ENCODE measurements around the gene LDHA.
"Not testable (repeated sequence)": the region's sequence is repeated elsewhere in the genome, so short reads cannot be mapped to it uniquely, and the experiment has no call there.

LDHA gene

DNA sequence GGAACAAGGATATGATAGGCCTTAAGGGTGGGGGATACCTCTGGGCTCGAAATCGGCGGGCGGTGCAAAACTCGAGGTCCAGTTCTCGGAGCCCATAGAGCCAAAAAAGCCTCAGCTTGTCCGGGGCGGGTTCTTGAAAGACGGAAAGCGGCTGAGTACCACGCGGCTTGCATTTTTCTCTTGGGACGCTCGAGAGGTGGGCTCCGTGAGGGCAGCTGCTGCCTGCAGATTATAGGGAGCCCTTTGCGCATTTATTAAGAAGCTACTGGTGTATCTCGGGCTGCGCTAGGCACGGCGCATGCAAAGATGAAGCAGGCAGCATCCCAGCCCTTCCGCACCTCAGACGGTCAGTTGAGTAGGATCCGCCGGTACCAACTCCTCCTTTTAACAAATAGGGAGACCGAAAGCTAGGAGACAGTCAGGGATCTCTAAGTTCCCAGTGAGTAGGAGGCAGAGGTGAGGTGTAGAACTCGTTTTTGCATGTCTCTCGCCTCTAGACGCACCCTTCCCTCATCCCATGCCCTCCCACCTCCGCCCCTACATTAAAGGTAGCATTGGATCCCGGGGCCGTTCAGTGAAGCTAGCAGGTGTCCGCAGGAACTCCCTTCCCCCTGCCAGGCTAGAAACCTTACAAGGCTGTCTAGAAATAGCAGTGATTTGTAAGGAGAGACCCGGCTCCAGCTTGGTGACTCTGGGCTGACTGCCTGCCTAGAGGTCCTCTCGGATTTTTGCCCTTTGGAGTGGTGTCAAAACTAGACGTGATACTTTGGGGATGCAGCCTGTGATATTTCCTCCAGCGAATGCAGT, 768 bp downstream of the LDHA start:
- DNase-seq (ENCODE audit: low spot score) = peak; percentile 4

- peak; percentile 96 for DNase-seq (ENCODE audit: low spot score)
Measured at GRCh38 chr11:18395735-18396504, 1.6 kb downstream of the LDHA start.

DNA sequence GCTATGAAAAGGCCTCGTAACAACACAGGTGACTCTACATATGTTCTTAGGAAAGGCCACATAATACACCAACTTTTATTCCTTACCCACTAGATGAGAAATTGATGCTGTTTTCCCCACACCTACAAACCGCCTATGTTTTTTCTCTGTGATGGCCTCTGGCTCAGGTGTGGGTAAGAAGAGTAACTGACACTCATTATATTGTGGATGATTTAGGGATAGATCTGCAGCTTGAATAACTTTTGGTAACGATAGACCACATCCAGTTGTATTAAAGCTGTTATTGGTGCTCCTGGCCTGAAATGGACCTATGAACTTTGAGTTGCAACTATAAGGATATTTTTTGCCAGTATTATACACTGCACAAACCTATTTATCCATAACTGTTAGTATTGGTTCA, 3.6 kb downstream of the LDHA start:
- DNase-seq (ENCODE audit: low spot score) = no peak

DNA sequence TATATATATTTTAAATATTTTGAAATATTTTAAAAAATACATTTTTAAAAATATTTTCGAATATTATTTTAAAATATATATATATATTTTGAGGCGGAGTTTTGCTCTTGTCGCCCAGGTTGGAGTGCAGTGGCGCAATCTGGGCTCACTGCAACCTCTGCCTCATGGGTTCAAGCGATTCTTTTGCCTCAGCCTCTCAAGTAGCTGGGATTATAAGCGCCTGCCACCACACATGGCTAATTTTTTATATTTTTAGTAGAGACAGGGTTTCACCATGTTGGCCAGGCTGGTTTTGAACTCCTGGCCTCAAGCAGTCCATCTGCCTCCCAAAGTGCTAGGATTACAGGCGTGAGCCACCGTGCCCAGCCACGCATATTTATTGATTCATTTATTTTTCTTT, 6.7 kb downstream of the LDHA start:
- not testable (repeated sequence) for DNase-seq (ENCODE audit: low spot score)

DNA sequence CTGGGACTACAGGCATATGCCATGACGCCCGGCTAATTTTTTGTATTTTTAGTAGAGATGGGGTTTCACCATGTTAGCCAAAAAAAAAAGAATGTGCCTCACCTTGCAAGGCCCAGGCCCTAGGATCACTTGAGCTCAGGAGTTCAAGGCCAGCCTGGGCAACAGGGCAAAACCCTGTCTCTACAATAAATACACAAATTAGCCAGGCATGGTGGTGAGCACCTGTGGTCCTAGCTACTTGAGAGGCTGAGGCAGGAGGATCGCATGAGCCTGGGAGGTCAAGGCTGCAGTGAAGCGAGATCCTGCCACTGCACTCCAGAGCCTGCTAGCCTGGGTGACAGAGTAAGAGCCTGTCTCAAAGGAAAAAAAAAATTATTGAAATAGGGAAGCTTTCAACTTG, 9.7 kb downstream of the LDHA start:
- DNase-seq (ENCODE audit: low spot score) = no peak

GRCh38 chr11:18407400-18407799, 13.0 kb downstream of the LDHA start:
- DNase-seq (ENCODE audit: low spot score) = not testable (repeated sequence)

- DNase-seq (ENCODE audit: low spot score) = no peak
Measured at GRCh38 chr11:18408558-18409291, 14.4 kb downstream of the LDHA start.

GRCh38 chr11:18416459-18416858, 22.1 kb downstream of the LDHA start:
- DNase-seq (ENCODE audit: low spot score) = no peak

DNA sequence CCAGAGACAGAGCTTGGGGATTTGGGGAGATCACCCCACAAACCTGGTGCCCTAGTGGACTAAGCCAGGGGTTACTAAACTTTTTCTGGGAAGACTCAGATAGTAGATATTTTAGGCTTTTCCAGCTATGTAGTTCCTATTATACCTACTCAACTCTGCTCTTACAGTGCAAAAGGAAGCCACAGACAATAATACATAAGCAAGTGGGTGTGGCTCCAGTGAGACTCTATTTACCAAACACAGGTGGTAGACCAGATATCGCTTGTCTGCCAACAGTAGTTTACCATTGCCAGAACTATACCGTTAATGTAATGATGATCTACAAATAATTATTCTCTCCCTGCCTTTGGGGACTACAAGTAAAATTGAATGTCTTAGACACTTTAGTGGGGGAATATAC, 24.7 kb downstream of the LDHA start:
- DNase-seq (ENCODE audit: low spot score) = no peak

- DNase-seq (ENCODE audit: low spot score) = no peak
Measured at GRCh38 chr11:18420067-18420466, 25.7 kb downstream of the LDHA start.

- no peak for DNase-seq (ENCODE audit: low spot score)
Measured at GRCh38 chr11:18427240-18427639, 32.9 kb downstream of the LDHA start.

DNA sequence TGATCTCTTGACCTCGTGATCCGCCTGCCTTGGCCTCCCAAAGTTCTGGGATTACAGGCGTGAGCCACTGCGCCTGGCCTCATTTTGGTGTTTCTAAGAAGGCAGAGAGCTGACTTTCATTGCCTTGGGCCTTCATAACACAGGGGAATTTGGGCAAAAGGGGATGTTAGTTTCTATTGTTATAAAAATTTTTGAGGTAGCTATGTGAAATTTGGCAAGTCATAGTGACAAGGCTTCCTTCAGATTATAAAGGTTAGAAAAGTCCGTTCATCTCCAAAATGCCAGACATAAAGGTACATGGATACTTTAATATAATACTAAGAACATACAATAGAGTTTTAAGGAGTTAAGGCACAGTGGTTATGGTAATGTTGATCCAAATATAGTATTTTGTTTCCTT, 35.0 kb downstream of the LDHA start:
- no peak for DNase-seq (ENCODE audit: low spot score)

DNA sequence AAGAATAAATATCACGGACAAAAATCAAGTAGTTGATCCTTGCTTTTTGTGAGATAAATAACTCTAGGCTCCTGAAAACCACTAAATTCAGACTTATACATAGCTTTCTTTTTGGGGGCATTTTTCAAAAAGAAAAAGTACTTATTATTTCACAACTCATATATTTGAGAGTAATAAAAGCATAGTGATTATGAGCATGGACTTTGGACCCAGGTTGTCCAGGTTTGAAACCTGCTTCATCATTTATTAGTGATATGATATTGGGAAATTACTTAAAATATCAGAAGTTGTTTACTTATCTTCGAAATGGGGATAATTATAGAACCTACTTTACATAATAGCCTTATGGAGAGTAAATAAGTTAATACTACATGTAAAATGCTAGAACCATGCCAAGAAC, 44.3 kb downstream of the LDHA start:
- DNase-seq (ENCODE audit: low spot score) = no peak

GRCh38 chr11:18449251-18449650, 54.9 kb downstream of the LDHA start:
- no peak for DNase-seq (ENCODE audit: low spot score)

GRCh38 chr11:18452927-18453326, 58.6 kb downstream of the LDHA start:
- no peak for DNase-seq (ENCODE audit: low spot score)

- DNase-seq (ENCODE audit: low spot score) = no peak
Measured at GRCh38 chr11:18455686-18456372, 61.5 kb downstream of the LDHA start, which contains the start of gene LDHAL6A. Gene LDHAL6A, plus strand, starts transcription at chr11:18455856. Its CDS starts 825 bp downstream, at chr11:18456681.

GRCh38 chr11:18457450-18457849, 63.1 kb downstream of the LDHA start:
- no peak for DNase-seq (ENCODE audit: low spot score)
